ENCODE data around the gene ENOX1.

Gene ENOX1

GRCh38 chr13:43664700-43665191 lies 122.0 kb downstream of the ENOX1 start:
- DNase-seq = no peak

DNA sequence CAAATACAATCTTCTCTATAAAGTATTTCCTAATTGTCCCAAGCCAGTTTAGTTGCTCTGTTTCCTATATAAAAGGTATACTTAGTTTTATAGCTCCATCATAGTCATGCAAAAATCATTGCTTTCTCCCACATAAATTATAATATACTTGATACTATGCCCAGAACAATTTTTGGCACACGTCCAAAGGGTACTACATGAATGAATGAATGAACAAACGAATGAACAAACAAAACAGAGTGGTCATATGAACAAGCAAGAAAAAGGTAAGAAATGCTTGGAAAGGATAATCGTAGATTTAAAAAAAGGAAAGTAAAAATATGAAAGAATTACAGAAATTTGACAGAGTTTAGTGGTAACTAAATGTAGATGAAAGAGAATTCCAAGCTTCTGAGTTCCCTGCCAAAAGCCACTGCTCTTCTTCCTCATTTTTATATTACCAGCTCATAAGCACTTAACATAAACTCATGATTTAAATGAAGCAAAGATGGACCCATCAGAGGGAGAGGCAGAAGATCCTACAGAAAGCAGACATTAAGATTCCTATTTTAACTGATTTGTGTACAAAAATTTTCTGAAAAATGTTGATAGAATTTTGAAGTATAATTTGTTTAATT lies 123.2 kb downstream of the ENOX1 start:
- DNase-seq = no peak

DNA sequence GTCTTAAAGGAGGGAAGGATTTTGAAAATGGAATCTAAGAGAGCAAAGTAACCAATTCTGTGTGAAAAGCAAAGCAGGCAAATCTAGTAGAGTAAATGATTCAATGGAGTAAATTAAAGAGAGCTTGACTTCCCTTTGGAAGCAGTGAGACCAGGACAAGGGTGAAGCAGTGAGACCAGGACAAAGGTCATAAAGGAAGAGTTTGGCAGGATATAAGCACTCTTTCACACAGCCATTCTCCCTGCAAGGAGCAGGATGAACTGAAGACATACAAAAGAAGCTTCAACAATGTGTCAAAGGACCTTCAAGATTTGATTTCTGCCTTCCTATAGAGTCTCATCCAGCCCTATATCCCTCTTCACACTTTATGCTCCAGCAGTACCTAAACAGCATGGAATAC lies 123.8 kb downstream of the ENOX1 start:
- no peak for DNase-seq

GRCh38 chr13:43661161-43661830 lies 125.5 kb downstream of the ENOX1 start:
- no peak for DNase-seq

- DNase-seq = no peak
Observed at GRCh38 chr13:43657485-43657884, 129.3 kb downstream of the ENOX1 start.

- DNase-seq = no peak
Observed at GRCh38 chr13:43653980-43654379, 132.8 kb downstream of the ENOX1 start.

DNA sequence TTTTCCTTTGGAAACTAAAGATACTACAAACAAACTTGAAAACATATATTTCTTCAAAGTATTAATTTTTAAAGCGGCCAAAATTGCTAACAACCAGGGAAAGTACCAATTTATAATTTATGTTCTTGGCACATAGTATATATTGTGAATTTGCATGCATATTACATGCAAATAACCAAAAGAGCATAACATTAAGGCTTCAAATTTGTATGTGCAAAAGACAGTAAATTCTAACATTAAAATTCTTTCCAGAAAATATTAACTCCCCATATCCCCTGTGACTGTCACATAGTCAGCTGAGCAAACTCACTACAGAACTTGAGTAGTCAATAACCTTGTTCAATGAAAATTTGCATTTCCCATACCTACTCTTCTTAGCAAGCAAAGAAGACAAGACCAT lies 133.4 kb downstream of the ENOX1 start:
- DNase-seq = no peak

GRCh38 chr13:43652760-43653159 lies 134.0 kb downstream of the ENOX1 start:
- DNase-seq = no peak

DNA sequence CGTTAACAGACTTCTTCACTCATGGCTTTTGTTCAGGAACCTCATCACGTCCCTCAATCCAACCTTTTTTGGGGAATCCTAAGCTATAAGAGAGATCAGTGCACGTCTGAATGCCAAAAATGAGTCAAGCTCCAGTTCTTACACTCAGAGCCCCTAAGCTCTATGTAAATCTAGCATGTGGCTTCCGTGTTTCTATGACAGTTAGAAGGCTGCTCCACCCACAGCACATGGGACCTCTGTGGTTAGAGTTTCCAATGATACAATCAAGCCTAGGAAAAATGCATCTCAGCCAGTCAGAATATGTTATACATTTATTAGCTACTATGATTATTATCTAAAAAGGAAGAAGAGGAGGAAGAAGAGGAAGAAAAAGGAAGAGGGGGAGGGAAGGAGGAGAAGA lies 135.9 kb downstream of the ENOX1 start:
- DNase-seq = peak; percentile 43

DNA sequence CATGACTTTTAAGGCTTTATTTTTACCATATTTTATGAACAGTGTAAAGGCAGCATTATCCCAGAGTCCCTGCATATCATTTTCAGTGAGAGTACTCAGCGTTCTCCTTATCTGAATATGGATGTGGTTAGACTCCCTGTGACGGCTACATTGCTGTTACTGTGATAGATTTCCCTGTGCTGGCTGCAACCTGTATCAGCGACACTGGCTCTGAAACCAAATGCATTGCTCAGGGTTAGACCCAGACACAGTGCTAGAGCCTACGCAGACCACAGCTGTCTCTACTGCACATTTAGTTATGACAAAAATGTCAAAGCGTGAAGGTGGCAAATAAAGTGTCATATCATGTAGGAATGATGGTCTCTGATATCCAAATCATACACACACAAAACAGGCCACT lies 138.0 kb downstream of the ENOX1 start:
- DNase-seq = no peak

- DNase-seq = no peak
Observed at GRCh38 chr13:43647471-43647870, 139.3 kb downstream of the ENOX1 start.

- no peak for DNase-seq
Observed at GRCh38 chr13:43640476-43640875, 146.3 kb downstream of the ENOX1 start.

DNA sequence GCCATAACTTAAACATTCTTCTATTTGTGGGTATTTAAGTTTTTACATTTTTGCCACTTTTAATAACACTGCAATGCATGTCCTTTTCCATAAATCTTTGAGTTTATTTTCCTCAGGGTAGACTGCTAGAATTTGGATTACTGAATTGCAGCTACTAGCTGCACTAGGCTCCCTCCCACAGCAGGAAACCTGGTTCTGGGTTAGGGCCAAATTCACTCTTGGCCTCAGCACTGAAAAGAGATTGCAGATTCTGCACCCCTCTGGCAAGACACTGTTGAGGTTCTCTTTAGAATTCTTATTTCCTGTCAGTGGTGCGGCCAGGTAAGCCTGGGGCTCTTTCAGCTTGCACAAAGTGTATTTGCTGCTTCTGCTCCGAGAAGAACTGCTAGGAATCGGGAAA lies 155.7 kb downstream of the ENOX1 start:
- no peak for DNase-seq

DNA sequence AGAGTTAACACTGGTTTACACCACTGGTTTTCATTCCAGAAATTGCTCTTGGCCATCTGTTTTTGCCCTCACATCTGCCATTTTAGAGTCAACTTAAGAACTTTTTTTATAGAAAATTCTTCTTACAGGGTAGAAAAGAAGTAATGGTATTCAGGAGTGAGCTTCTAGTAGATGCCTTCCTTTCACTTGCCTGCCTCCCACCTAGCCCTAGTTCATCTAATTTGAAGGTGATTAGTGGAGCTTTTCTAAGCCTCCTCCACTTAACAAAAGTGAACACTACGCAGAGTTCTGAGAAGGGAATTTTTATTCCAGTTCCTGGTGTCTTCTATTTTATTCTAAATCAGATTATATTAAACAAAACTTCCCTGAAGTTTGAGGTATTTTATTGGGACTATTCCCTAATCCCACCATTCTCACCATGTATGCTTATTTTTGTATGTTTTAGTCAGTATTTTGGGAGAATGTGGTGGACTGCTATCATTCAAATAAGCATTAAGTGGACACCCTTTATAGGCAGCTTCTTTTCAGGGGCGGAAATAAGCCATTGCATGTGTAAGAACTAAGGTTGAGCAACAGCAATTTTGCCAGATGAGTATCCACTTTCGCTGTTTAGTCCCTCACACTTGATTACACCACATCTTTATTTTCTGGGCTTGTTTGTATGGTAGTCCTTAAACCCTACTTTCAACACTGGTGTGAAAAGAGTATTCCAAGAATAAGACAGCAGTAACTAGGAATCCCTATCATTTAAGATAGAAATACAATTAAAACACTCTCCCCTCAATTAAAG lies 156.9 kb downstream of the ENOX1 start:
- DNase-seq = peak; percentile 75

GRCh38 chr13:43626994-43627393 lies 159.8 kb downstream of the ENOX1 start:
- DNase-seq = no peak

DNA sequence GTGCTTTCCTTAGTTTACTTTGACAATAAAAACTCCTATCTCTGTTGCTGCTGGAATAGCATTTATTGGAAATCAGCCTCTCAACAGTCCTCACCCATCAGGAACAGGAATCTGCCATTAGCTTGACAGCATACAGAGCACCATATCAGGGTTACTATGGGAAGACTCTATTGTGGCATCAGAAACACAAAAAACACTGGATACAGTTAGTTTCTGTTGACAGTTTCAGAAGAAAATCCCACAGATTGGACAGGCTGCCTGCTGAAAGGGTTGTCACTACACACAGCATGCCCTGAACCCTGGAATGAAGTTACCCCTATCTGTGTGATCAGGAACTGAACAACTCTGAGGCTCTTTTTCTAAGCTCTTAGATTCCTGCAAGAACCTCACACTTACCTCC lies 172.7 kb downstream of the ENOX1 start:
- DNase-seq = no peak

- no peak for DNase-seq
Observed at GRCh38 chr13:43611281-43612273, 175.2 kb downstream of the ENOX1 start.

DNA sequence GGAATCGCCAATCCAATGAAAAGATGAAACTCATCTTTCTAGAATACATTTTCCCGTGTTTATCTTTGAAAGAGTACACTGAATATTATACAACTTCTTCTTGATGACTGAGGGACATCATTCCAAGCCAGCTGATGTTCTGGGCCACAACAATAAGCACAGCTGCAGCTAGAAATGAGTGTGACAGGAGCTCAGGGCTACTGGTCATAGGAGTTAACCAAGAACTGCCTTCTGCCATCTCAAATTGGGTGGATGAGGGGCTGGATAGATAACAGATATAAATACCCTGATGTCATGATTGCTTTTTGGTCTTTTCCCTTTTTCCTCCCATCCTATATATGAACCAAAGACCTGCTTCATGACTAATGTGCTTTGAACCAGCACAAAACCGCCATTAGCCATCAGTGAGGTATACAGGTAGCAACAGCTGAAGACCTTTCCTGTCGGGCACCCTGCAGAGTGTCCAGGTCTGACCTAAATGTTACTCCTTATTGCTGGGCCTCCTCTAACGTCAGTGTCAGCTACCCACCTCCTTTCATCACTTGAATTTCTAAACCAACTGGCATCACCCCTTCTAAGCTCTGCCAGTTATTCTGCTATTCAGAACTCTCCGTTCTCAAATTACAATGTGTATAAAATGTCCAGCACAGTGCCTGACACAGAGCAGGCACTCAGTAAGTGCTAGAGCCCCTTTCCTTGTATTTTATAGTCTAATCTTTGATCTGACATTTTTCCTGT lies 178.2 kb downstream of the ENOX1 start:
- no peak for DNase-seq

- no peak for DNase-seq
Observed at GRCh38 chr13:43597599-43597945, 189.2 kb downstream of the ENOX1 start.

- no peak for DNase-seq
Observed at GRCh38 chr13:43596924-43597598, 189.7 kb downstream of the ENOX1 start.

GRCh38 chr13:43596006-43596405 lies 190.8 kb downstream of the ENOX1 start:
- no peak for DNase-seq

DNA sequence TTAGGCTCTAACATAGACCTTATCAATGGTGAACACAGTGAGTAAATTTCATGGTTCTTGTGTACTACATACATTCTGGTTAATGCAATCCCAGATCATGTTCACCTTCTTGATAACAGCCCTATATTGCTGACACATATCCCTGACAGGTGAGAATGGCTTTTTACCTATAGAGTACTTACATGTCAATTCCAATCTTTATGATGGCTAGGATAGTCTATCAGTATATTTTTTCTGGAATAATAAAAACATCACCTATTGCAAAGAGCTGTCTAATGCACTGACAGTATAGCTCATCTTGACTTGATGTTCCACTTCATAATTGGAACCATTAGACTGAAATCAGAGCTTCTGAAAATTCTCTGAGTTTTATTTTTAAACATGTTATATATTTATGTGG lies 199.4 kb downstream of the ENOX1 start:
- DNase-seq = no peak

Data from MV-4-11 (cell line).